ENCODE measurements around the gene CCER1. TPM values are rescaled to one million over a fixed set of nuclear protein-coding genes. Genes with fewer than 3 reads are reported as not detected.

The CCER1 gene
- polyA plus RNA-seq, 1 of the 3 experiments (the other 2 are of a cell fraction): not detected

DNA sequence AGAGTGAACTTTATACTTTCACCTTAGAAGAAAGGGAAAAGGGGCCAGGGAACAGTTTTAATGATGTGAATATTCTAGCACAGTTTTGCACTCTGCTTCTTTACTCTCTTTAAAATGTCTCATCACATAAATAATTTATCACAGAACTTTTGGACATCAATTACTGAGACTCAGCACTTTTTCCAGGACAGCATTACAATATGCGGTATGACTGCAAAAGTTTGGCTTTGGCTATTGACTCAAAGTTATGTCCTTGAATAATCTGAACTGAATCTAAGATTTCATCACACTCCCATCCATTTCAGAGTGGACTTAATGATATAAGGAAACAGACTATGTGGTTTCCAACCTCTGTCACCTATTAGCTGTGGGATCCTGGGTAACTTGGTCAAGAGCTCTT is 11.7 kb downstream of the CCER1 start:
- no peaks in the 10 kb centered on the region for H3K36me3 ChIP-seq (replicated peaks in 1 of 2; ENCODE audit: control insufficient read depth in 1 of 2, insufficient read depth in 2 of 2, low read length in 1 of 2)
- H3K9ac ChIP-seq: no peak overlapping the region
- no peak overlapping the region for H3K27ac ChIP-seq (ENCODE audit: low read depth in 2 of 2, low read length in 1 of 2)
- no peak for DNase-seq
- WGBS (ENCODE audit: low lambda C conversion rate): 88% methylated on average over 1 of the region's 1 CpG
- no peak for TF ChIP-seq SMC3 (IDR thresholded peaks at IDR 0.05; ENCODE audit: low read depth, low read length)
- TF ChIP-seq, protein P1, sequence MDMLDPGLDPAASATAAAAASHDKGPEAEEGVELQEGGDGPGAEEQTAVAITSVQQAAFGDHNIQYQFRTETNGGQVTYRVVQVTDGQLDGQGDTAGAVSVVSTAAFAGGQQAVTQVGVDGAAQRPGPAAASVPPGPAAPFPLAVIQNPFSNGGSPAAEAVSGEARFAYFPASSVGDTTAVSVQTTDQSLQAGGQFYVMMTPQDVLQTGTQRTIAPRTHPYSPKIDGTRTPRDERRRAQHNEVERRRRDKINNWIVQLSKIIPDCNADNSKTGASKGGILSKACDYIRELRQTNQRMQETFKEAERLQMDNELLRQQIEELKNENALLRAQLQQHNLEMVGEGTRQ (IDR thresholded peaks at IDR 0.05; ENCODE audit: borderline replicate concordance, low read depth, low read length): no peak
- TF ChIP-seq, protein P2, sequence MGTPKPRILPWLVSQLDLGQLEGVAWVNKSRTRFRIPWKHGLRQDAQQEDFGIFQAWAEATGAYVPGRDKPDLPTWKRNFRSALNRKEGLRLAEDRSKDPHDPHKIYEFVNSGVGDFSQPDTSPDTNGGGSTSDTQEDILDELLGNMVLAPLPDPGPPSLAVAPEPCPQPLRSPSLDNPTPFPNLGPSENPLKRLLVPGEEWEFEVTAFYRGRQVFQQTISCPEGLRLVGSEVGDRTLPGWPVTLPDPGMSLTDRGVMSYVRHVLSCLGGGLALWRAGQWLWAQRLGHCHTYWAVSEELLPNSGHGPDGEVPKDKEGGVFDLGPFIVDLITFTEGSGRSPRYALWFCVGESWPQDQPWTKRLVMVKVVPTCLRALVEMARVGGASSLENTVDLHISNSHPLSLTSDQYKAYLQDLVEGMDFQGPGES (IDR thresholded peaks at IDR 0.05; ENCODE audit: low read depth, low read length): no peak
- no peak for TF ChIP-seq MXI1 (IDR thresholded peaks at IDR 0.05; ENCODE audit: low read depth, low read length)
- TF ChIP-seq FOXJ3 (CRISPR knock-in tag; IDR thresholded peaks at IDR 0.05): no peak
- H3K9me2 ChIP-seq: no peaks in the 10 kb centered on the region
- H3K4me3 ChIP-seq (ENCODE audit: low read depth in 2 of 2, low read length in 1 of 2): no peak overlapping the region
- no peaks in the 10 kb centered on the region for H4K20me1 ChIP-seq (ENCODE audit: insufficient read depth)
- H3K27me3 ChIP-seq (ENCODE audit: insufficient read depth): no peaks in the 10 kb centered on the region
- H3F3A ChIP-seq (replicated peaks; ENCODE audit: insufficient read depth): no peaks in the 10 kb centered on the region
- no peak overlapping the region for H2AFZ ChIP-seq (ENCODE audit: low read depth)
- ChIA-PET POLR2A (no interaction called here), CTCF (interaction anchor here (0.6 to 2.2 kb wide), 7 partner anchors 8 to 1399 kb away, joined by 3 to 7 read pairs (median 4); no protein-coding TSS in a partner anchor)
- H3K79me2 ChIP-seq (ENCODE audit: insufficient read depth): no peaks in the 10 kb centered on the region
- no peak overlapping the region for H3K4me2 ChIP-seq
- peaks cover 0 to 11% of the 10 kb centered on the region in 2 experiments; a peak in 2 of 4 replicates for H3K4me1 ChIP-seq (ENCODE audit: control insufficient read depth in 1 of 2, insufficient read depth in 2 of 2, low read depth in 1 of 2, low read length in 1 of 2)
- H3K9me3 ChIP-seq: no peaks in the 10 kb centered on the region

DNA sequence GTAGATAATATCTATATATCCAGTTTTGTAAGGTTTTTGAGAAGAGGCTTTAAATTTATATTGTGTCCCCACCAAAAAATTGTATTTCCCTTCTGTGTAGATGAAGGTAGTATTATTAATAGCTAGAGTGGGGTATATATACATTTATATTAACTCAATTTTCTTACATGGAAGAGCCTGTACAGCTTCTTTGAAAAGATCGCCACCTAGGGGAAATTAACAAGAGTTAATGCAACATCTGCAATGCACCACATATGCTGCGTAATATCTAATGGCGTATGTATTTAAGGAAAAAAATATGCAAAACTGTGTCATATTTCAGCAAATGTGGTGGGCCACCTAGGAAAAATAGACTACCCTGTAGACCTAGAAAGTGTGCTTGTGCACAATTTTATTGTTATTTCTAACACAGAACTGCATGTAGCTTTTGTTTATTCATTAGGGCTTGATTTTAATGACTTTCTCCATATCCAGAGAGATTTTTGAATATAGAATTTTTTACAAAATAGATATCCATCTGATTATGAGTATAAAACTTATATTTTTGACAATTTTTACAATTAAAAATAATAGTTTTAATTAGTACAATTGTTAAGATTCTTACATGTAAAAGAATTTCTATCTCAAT is 14.0 kb downstream of the CCER1 start:
- Histone ChIP-seq H4K20me1 (ENCODE audit: insufficient read depth) (no peaks in the 10 kb centered on the region), H2AFZ (ENCODE audit: low read depth) (no peak overlapping the region), H3K9me3 (no peaks in the 10 kb centered on the region), H3K4me2 (no peak overlapping the region), H3K4me1 (ENCODE audit: control insufficient read depth in 1 of 2, insufficient read depth in 2 of 2, low read depth in 1 of 2, low read length in 1 of 2) (peaks cover 0 to 15% of the 10 kb centered on the region in 2 experiments; a peak in 3 of 4 replicates), H3K79me2 (ENCODE audit: insufficient read depth) (no peaks in the 10 kb centered on the region), H3F3A (replicated peaks; ENCODE audit: insufficient read depth) (no peaks in the 10 kb centered on the region), H3K4me3 (ENCODE audit: low read depth in 2 of 2, low read length in 1 of 2) (no peak overlapping the region), H3K27ac (ENCODE audit: low read depth in 2 of 2, low read length in 1 of 2) (no peak overlapping the region), H3K27me3 (ENCODE audit: insufficient read depth) (no peaks in the 10 kb centered on the region), H3K36me3 (replicated peaks in 1 of 2; ENCODE audit: control insufficient read depth in 1 of 2, insufficient read depth in 2 of 2, low read length in 1 of 2) (no peaks in the 10 kb centered on the region), H3K9ac (no peak overlapping the region), H3K9me2 (no peaks in the 10 kb centered on the region)
- 54% methylated on average over 3 of the region's 3 CpGs for WGBS (ENCODE audit: low lambda C conversion rate)
- CTCF ChIA-PET: interaction anchor here (0.6 to 2.2 kb wide), 18 partner anchors 11 to 1402 kb away, joined by 3 to 10 read pairs (median 4); no protein-coding TSS in a partner anchor
- peak; percentile 32 for DNase-seq
- POLR2A ChIA-PET: no interaction called here
- TF ChIP-seq, protein P3, sequence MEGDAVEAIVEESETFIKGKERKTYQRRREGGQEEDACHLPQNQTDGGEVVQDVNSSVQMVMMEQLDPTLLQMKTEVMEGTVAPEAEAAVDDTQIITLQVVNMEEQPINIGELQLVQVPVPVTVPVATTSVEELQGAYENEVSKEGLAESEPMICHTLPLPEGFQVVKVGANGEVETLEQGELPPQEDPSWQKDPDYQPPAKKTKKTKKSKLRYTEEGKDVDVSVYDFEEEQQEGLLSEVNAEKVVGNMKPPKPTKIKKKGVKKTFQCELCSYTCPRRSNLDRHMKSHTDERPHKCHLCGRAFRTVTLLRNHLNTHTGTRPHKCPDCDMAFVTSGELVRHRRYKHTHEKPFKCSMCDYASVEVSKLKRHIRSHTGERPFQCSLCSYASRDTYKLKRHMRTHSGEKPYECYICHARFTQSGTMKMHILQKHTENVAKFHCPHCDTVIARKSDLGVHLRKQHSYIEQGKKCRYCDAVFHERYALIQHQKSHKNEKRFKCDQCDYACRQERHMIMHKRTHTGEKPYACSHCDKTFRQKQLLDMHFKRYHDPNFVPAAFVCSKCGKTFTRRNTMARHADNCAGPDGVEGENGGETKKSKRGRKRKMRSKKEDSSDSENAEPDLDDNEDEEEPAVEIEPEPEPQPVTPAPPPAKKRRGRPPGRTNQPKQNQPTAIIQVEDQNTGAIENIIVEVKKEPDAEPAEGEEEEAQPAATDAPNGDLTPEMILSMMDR (IDR thresholded peaks at IDR 0.05): peak; percentile 84
- TF ChIP-seq EP300 (IDR thresholded peaks at IDR 0.05; ENCODE audit: borderline replicate concordance in 1 of 2, low read depth in 1 of 2, low read length in 1 of 2): no peak
- TF ChIP-seq PBX3 (IDR thresholded peaks at IDR 0.05): no peak
- peak; percentile 48 for TF ChIP-seq SMC3 (IDR thresholded peaks at IDR 0.05; ENCODE audit: low read depth, low read length)
- TF ChIP-seq, protein P1 (IDR thresholded peaks at IDR 0.05; ENCODE audit: borderline replicate concordance, low read depth, low read length): no peak
- TF ChIP-seq GATA2 (CRISPR knock-in tag; IDR thresholded peaks at IDR 0.05): no peak
- no peak for TF ChIP-seq FOXJ3 (CRISPR knock-in tag; IDR thresholded peaks at IDR 0.05)
- TF ChIP-seq, protein P4, sequence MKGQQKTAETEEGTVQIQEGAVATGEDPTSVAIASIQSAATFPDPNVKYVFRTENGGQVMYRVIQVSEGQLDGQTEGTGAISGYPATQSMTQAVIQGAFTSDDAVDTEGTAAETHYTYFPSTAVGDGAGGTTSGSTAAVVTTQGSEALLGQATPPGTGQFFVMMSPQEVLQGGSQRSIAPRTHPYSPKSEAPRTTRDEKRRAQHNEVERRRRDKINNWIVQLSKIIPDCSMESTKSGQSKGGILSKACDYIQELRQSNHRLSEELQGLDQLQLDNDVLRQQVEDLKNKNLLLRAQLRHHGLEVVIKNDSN (IDR thresholded peaks at IDR 0.05; ENCODE audit: borderline replicate concordance, low read depth): no peak
- TF ChIP-seq RXRA (IDR thresholded peaks at IDR 0.05; ENCODE audit: borderline replicate concordance, low read depth): no peak
- peak; percentile 81 for TF ChIP-seq RAD21 (IDR thresholded peaks at IDR 0.05; ENCODE audit: low read length)
- TF ChIP-seq RCOR1 (IDR thresholded peaks at IDR 0.05; ENCODE audit: low read length): no peak
- TF ChIP-seq, protein P5, sequence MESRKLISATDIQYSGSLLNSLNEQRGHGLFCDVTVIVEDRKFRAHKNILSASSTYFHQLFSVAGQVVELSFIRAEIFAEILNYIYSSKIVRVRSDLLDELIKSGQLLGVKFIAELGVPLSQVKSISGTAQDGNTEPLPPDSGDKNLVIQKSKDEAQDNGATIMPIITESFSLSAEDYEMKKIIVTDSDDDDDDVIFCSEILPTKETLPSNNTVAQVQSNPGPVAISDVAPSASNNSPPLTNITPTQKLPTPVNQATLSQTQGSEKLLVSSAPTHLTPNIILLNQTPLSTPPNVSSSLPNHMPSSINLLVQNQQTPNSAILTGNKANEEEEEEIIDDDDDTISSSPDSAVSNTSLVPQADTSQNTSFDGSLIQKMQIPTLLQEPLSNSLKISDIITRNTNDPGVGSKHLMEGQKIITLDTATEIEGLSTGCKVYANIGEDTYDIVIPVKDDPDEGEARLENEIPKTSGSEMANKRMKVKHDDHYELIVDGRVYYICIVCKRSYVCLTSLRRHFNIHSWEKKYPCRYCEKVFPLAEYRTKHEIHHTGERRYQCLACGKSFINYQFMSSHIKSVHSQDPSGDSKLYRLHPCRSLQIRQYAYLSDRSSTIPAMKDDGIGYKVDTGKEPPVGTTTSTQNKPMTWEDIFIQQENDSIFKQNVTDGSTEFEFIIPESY (IDR thresholded peaks at IDR 0.05; ENCODE audit: borderline replicate concordance, low read depth): no peak
- TF ChIP-seq POLR2AphosphoS5 (IDR thresholded peaks at IDR 0.05; ENCODE audit: low read depth, low read length): no peak

Measured in SK-N-SH (cell line).